H1 (cell line): ENCODE data around the gene FHOD1. TPM values are rescaled to one million over a fixed set of nuclear protein-coding genes. Genes with fewer than 3 reads are reported as not detected.

Source experiments
- FOSL1 ChIP-seq: IDR thresholded peaks from 2 replicates; pipeline ENCODE4 v1.6.1; 2011; ENCODE audit warnings: mild to moderate bottlenecking, low read depth, low read length, moderate library complexity; ENCODE audit not compliant: insufficient read depth
- KDM4A ChIP-seq: IDR thresholded peaks from one replicate; pipeline ENCODE4 v1.7.1; 2012; ENCODE audit warnings: low read depth, mild to moderate bottlenecking, moderate library complexity, low read length, inconsistent platforms; ENCODE audit not compliant: severe bottlenecking
- SRF ChIP-seq: IDR thresholded peaks from 2 replicates; pipeline ENCODE4 v1.6.1; 2011; ENCODE audit warnings: mild to moderate bottlenecking, low read depth, low read length, moderate library complexity
- TAF1 ChIP-seq: IDR thresholded peaks from 2 replicates; pipeline ENCODE4 v1.6.1; 2011; ENCODE audit warnings: mild to moderate bottlenecking, low read depth, low read length
- polyA plus RNA-seq, 7 experiments: library from polyadenylated mRNA; depleted of rRNA in 3 of 7; stranded (reverse) in 5 of 7; unstranded in 2 of 7; fragments of >200 nt in 5 of 7; fragments of 200-250 nt in 2 of 7; gene quantifications; 1 replicate in 5 of 7; 2 replicates in 1 of 7; 4 replicates in 1 of 7; pipeline versions ENCODE4 v1.2.1 to v1.2.3, GENCODE V29; 2011 to 2013; ENCODE audit warnings: missing spikeins in 2 of 7, mixed read lengths in 2 of 7
- total RNA-seq: library from RNA; stranded (reverse); fragmentation: NEBNext Ultra II Directional; extraction: Animal tissue kit (Norgen Biotek cat#: 25700); gene quantifications from 2 replicates; pipeline ENCODE4 v1.2.1, GENCODE V29; 2021
- TF ChIP-seq, protein P1 (sequence below): fragments of 300-600 bp; sonication (generic); IDR thresholded peaks from 2 replicates; pipeline ENCODE4 v1.7.1; 2012; ENCODE audit warnings: low read length, moderate library complexity, mild to moderate bottlenecking, inconsistent platforms; ENCODE audit not compliant: insufficient replicate concordance

The FHOD1 gene
- total and polyA plus RNA-seq, 2 of the 8 experiments (the other 6 are each of a cell fraction or from before 2014, with no cell fraction given) = 31.3 to 60.7 TPM

DNA sequence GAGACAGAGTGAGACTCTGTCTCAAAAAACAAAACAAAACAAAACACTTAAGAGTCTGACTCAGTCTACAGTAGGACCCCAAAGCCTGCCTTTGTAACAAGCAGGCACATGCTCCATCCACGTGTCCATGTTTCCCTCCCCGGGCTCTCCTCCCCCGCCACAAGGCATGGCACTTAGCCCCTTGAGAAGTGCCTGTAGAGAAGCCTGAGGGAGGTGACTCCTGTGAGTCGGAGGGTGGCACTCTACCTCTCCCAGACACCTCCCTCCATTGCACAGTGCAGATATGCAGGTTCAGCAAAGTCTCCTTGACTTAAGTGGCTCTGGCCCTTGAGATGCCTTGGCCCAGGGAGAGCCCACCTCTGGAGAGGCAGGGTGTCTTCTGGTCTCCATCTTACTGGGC, 6.8 kb downstream of the FHOD1 start (continued):
- TF ChIP-seq, protein P1, sequence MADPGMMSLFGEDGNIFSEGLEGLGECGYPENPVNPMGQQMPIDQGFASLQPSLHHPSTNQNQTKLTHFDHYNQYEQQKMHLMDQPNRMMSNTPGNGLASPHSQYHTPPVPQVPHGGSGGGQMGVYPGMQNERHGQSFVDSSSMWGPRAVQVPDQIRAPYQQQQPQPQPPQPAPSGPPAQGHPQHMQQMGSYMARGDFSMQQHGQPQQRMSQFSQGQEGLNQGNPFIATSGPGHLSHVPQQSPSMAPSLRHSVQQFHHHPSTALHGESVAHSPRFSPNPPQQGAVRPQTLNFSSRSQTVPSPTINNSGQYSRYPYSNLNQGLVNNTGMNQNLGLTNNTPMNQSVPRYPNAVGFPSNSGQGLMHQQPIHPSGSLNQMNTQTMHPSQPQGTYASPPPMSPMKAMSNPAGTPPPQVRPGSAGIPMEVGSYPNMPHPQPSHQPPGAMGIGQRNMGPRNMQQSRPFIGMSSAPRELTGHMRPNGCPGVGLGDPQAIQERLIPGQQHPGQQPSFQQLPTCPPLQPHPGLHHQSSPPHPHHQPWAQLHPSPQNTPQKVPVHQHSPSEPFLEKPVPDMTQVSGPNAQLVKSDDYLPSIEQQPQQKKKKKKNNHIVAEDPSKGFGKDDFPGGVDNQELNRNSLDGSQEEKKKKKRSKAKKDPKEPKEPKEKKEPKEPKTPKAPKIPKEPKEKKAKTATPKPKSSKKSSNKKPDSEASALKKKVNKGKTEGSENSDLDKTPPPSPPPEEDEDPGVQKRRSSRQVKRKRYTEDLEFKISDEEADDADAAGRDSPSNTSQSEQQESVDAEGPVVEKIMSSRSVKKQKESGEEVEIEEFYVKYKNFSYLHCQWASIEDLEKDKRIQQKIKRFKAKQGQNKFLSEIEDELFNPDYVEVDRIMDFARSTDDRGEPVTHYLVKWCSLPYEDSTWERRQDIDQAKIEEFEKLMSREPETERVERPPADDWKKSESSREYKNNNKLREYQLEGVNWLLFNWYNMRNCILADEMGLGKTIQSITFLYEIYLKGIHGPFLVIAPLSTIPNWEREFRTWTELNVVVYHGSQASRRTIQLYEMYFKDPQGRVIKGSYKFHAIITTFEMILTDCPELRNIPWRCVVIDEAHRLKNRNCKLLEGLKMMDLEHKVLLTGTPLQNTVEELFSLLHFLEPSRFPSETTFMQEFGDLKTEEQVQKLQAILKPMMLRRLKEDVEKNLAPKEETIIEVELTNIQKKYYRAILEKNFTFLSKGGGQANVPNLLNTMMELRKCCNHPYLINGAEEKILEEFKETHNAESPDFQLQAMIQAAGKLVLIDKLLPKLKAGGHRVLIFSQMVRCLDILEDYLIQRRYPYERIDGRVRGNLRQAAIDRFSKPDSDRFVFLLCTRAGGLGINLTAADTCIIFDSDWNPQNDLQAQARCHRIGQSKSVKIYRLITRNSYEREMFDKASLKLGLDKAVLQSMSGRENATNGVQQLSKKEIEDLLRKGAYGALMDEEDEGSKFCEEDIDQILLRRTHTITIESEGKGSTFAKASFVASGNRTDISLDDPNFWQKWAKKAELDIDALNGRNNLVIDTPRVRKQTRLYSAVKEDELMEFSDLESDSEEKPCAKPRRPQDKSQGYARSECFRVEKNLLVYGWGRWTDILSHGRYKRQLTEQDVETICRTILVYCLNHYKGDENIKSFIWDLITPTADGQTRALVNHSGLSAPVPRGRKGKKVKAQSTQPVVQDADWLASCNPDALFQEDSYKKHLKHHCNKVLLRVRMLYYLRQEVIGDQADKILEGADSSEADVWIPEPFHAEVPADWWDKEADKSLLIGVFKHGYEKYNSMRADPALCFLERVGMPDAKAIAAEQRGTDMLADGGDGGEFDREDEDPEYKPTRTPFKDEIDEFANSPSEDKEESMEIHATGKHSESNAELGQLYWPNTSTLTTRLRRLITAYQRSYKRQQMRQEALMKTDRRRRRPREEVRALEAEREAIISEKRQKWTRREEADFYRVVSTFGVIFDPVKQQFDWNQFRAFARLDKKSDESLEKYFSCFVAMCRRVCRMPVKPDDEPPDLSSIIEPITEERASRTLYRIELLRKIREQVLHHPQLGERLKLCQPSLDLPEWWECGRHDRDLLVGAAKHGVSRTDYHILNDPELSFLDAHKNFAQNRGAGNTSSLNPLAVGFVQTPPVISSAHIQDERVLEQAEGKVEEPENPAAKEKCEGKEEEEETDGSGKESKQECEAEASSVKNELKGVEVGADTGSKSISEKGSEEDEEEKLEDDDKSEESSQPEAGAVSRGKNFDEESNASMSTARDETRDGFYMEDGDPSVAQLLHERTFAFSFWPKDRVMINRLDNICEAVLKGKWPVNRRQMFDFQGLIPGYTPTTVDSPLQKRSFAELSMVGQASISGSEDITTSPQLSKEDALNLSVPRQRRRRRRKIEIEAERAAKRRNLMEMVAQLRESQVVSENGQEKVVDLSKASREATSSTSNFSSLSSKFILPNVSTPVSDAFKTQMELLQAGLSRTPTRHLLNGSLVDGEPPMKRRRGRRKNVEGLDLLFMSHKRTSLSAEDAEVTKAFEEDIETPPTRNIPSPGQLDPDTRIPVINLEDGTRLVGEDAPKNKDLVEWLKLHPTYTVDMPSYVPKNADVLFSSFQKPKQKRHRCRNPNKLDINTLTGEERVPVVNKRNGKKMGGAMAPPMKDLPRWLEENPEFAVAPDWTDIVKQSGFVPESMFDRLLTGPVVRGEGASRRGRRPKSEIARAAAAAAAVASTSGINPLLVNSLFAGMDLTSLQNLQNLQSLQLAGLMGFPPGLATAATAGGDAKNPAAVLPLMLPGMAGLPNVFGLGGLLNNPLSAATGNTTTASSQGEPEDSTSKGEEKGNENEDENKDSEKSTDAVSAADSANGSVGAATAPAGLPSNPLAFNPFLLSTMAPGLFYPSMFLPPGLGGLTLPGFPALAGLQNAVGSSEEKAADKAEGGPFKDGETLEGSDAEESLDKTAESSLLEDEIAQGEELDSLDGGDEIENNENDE = no peak
- no peak for TF ChIP-seq SRF
- TF ChIP-seq TAF1 = no peak
- no peak for TF ChIP-seq FOSL1
- TF ChIP-seq KDM4A = no peak
